PC-9 (cell line): Measurements from ENCODE around the gene BCCIP. TPM values are rescaled to one million over a fixed set of nuclear protein-coding genes. Genes with fewer than 3 reads are reported as not detected.

ENCODE experiments used
- BruUV-seq: library from RNA; stranded (reverse); fragments of 400-500 nt; replicated peaks from 2 replicates; lab custom pipeline; 2021; lab: Mats Ljungman, UMichigan
- CTCF ChIA-PET: fragments of 300-600 bp; sonication (Branson Sonifier 250); formaldehyde crosslinking; loops from one replicate; lab custom pipeline; 2022; ENCODE audit warnings: antibody characterized with exemption; lab: Charles Lee
- POLR2A ChIA-PET: fragments of 300-600 bp; sonication (Branson Sonifier 250); formaldehyde crosslinking; loops from one replicate; lab custom pipeline; 2022; ENCODE audit warnings: antibody characterized with exemption; ENCODE audit not compliant: unreplicated experiment; lab: Charles Lee
- DNase-seq, 2 experiments: peaks; one replicate each; pipeline versions ENCODE4 v3.0.0 to v3.0.0-alpha.2; 2015 to 2022; ENCODE audit warnings: mixed read lengths in 1 of 2
- H2AFZ ChIP-seq: fragments of 200-600 bp; sonication (generic); 2 replicates; pipeline ENCODE4 v1.8.1; 2017; ENCODE audit warnings: antibody characterized with exemption
- H3F3A ChIP-seq: fragments of 200-600 bp; sonication (generic); 2 replicates; pipeline ENCODE4 v1.8.1; 2017; ENCODE audit warnings: antibody characterized with exemption, mild to moderate bottlenecking, low read depth; ENCODE audit not compliant: insufficient read depth
- H3K27ac ChIP-seq: fragments of 200-600 bp; sonication (generic); 2 replicates; pipeline ENCODE4 v1.6.1; 2016; ENCODE audit warnings: mixed run types
- H3K27me3 ChIP-seq: fragments of 200-600 bp; sonication (generic); 2 replicates; pipeline ENCODE4 v1.6.1; 2016; ENCODE audit warnings: low read depth, mixed run types; ENCODE audit not compliant: insufficient read depth
- H3K36me3 ChIP-seq: fragments of 200-600 bp; sonication (generic); 2 replicates; pipeline ENCODE4 v1.6.1; 2016; ENCODE audit warnings: low read depth, mixed run types
- H3K4me1 ChIP-seq: fragments of 200-600 bp; sonication (generic); replicated peaks from 2 replicates; pipeline ENCODE4 v1.6.1; 2016; ENCODE audit warnings: mixed run types; ENCODE audit not compliant: insufficient read depth
- H3K4me2 ChIP-seq: fragments of 200-600 bp; sonication (generic); 2 replicates; pipeline ENCODE4 v1.6.1; 2017; ENCODE audit warnings: mixed run types
- H3K4me3 ChIP-seq: fragments of 200-600 bp; sonication (generic); 2 replicates; pipeline ENCODE4 v1.6.1; 2016; ENCODE audit warnings: mixed run types
- H3K79me2 ChIP-seq: fragments of 200-600 bp; sonication (generic); 2 replicates; pipeline ENCODE4 v1.6.1; 2017; ENCODE audit warnings: low read depth, mixed run types
- H3K9me2 ChIP-seq: fragments of 200-600 bp; sonication (generic); 2 replicates; pipeline ENCODE4 v1.8.1; 2017; ENCODE audit warnings: mild to moderate bottlenecking; ENCODE audit not compliant: insufficient read depth
- H3K9me3 ChIP-seq: fragments of 200-600 bp; sonication (generic); 2 replicates; pipeline ENCODE4 v1.8.1; 2016; ENCODE audit warnings: low read depth; ENCODE audit not compliant: insufficient read depth
- H4K20me1 ChIP-seq: fragments of 200-600 bp; sonication (generic); 2 replicates; pipeline ENCODE4 v1.8.1; 2017; ENCODE audit not compliant: insufficient read depth
- EZH2 ChIP-seq: fragments of 200-600 bp; sonication (generic); IDR thresholded peaks from 2 replicates; pipeline ENCODE4 v1.8.0; 2017; ENCODE audit warnings: antibody characterized with exemption, low read depth
- intact Hi-C: fragments of 100-400 bp; cut with micrococcal nuclease; formaldehyde crosslinking; loops from one replicate; pipeline ENCODE4 v1.10.0; 2022; ENCODE audit not compliant: unreplicated experiment
- total RNA-seq: library from RNA; stranded (reverse); gene quantifications from 2 replicates; pipeline ENCODE4 v1.2.3, GENCODE V29; 2021
- TF ChIP-seq, protein P1 (sequence below): fragments of 200-600 bp; sonication (generic); conservative IDR thresholded peaks from 2 replicates; pipeline ENCODE4 v1.6.1; 2017; ENCODE audit warnings: mixed run types, antibody characterized with exemption, mild to moderate bottlenecking, moderate library complexity

The BCCIP gene
- total RNA-seq, 1 experiment from 2014 or later = 46.0 TPM

DNA sequence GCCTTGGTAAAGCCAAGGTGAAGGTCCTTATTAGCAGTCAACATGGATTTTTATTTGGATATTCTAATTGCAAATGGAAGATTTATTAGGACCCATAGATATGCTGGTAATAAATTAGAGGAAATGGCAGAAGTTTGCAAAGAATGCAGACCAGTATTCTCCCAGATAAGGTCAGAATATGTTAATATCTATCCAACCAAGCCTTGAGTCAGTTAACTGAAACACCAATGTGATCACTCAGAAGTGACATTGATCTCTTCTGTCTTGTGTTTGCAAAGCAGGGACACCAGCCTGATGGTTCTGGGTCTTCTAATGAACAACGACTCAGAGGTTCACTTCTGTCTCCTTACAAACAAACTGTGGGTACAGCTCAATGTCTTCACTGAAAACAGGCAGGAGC lies 21.8 kb upstream of the BCCIP start:
- ChIA-PET CTCF (no interaction called here), POLR2A (no interaction called here)
- no peak for TF ChIP-seq EZH2
- TF ChIP-seq, protein P1, sequence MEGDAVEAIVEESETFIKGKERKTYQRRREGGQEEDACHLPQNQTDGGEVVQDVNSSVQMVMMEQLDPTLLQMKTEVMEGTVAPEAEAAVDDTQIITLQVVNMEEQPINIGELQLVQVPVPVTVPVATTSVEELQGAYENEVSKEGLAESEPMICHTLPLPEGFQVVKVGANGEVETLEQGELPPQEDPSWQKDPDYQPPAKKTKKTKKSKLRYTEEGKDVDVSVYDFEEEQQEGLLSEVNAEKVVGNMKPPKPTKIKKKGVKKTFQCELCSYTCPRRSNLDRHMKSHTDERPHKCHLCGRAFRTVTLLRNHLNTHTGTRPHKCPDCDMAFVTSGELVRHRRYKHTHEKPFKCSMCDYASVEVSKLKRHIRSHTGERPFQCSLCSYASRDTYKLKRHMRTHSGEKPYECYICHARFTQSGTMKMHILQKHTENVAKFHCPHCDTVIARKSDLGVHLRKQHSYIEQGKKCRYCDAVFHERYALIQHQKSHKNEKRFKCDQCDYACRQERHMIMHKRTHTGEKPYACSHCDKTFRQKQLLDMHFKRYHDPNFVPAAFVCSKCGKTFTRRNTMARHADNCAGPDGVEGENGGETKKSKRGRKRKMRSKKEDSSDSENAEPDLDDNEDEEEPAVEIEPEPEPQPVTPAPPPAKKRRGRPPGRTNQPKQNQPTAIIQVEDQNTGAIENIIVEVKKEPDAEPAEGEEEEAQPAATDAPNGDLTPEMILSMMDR = no peak
- Histone ChIP-seq H3K36me3 (no peaks in the 10 kb centered on the region), H3K27me3 (no peaks in the 10 kb centered on the region), H3K9me2 (no peaks in the 10 kb centered on the region), H2AFZ (no peak overlapping the region), H4K20me1 (no peaks in the 10 kb centered on the region), H3K9me3 (no peaks in the 10 kb centered on the region), H3K79me2 (no peaks in the 10 kb centered on the region), H3F3A (no peaks in the 10 kb centered on the region), H3K4me1 (no peaks in the 10 kb centered on the region), H3K4me2 (no peak overlapping the region), H3K27ac (no peak overlapping the region), H3K4me3 (no peak overlapping the region)
- intact Hi-C loops = no loop called here
- no TSS peak for BruUV-seq
- DNase-seq = no peak

DNA sequence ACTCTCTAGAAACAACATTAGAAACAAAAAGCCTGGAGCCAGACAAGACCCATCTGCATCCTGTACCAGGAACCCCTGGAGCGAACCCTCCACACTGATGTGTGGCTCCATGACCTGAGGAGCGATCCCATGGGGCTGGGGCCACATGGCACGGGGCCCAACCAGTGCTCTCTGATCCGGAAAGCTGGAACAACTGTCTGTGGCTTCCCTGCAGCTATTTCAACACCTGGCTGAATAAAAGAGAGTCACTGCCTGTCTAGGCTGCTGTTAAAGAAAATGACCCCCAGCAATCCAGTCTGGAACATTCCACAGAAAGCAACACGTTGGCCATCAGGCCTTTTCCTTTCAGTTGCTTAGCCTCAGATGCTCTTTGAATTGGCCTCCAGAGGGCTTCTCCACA lies 21.2 kb upstream of the BCCIP start:
- TF ChIP-seq, protein P1 = no peak
- no peak for TF ChIP-seq EZH2
- no peak for DNase-seq

DNA sequence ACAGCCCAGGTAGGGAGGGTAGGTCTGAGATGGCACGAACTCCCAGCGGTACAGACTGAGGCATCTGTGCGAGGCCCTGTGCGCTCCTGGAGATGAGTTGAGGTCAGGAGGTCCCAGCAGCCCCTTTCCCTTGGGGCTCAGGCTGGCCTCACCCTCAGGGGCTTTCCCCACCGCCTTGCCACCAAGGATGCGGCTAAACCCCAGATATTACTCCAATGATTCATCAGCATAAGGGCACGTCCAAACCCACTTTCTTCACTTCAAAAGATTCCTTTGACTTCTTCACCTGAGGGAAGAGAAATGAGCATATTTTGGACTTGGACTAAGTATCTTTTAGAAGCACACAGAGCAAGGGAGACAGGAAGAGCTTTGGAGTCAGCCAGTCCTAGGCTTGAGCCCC lies 20.6 kb upstream of the BCCIP start:
- Histone ChIP-seq H3K27ac (no peak overlapping the region), H3K9me3 (no peaks in the 10 kb centered on the region), H3K79me2 (no peaks in the 10 kb centered on the region), H3K4me3 (no peak overlapping the region), H3K36me3 (no peaks in the 10 kb centered on the region), H3F3A (no peaks in the 10 kb centered on the region), H4K20me1 (no peaks in the 10 kb centered on the region), H3K4me1 (no peaks in the 10 kb centered on the region), H3K9me2 (no peaks in the 10 kb centered on the region), H3K4me2 (no peak overlapping the region), H2AFZ (no peak overlapping the region), H3K27me3 (no peaks in the 10 kb centered on the region)
- ChIA-PET CTCF (no interaction called here), POLR2A (no interaction called here)
- DNase-seq = no peak
- TF ChIP-seq, protein P1 = no peak
- TF ChIP-seq EZH2 = no peak
- no TSS peak for BruUV-seq
- intact Hi-C loops = no loop called here

More for the DNA sequence above, 21.2 kb upstream of the BCCIP start:
- BruUV-seq = no TSS peak
- no peaks in the 10 kb centered on the region for H3K9me3 ChIP-seq
- H3K4me1 ChIP-seq = no peaks in the 10 kb centered on the region
- H3K27ac ChIP-seq = no peak overlapping the region
- no peak overlapping the region for H3K4me3 ChIP-seq
- H3K4me2 ChIP-seq = no peak overlapping the region
- H2AFZ ChIP-seq = no peak overlapping the region
- ChIA-PET CTCF (no interaction called here), POLR2A (no interaction called here)
- H4K20me1 ChIP-seq = no peaks in the 10 kb centered on the region
- no peaks in the 10 kb centered on the region for H3K36me3 ChIP-seq
- intact Hi-C loops = no loop called here
- H3F3A ChIP-seq = no peaks in the 10 kb centered on the region
- H3K79me2 ChIP-seq = no peaks in the 10 kb centered on the region
- H3K27me3 ChIP-seq = no peaks in the 10 kb centered on the region
- H3K9me2 ChIP-seq = no peaks in the 10 kb centered on the region
